HepG2 (cell line): ENCODE results near the gene UNC5A. TPM values are rescaled to one million over a fixed set of nuclear protein-coding genes. Genes with fewer than 3 reads are reported as not detected.

Source experiments
- ATAC-seq: fragments of 200-7000 bp; cut with Tn5 transposase; 3 replicates; pipeline ENCODE4 v1.9.1; 2020; ENCODE audit warnings: mild to moderate bottlenecking, moderate library complexity
- BruUV-seq: library from RNA; stranded (reverse); fragments of 400-500 nt; replicated peaks from 2 replicates; lab custom pipeline; 2021; lab: Mats Ljungman, UMichigan
- CTCF ChIA-PET: fragments of 300-600 bp; formaldehyde crosslinking; extraction: SDS; loops from one replicate; lab custom pipeline; 2021; ENCODE audit warnings: low total read pairs, inconsistent platforms, low intra/inter-chr PET ratio; lab: Yijun Ruan, JAX
- POLR2A ChIA-PET: fragments of 350-600 bp; sonication (Branson Sonifier 250); formaldehyde crosslinking; loops from one replicate; lab custom pipeline; 2020; ENCODE audit warnings: antibody characterized with exemption, inconsistent platforms; lab: Yijun Ruan, JAX
- DNase-seq: peaks from one replicate; pipeline ENCODE4 v3.0.0-alpha.2; 2015; ENCODE audit warnings: low spot score
- FAIRE-seq: peaks from 3 replicates; lab custom pipeline; 2011; peaks lifted over from hg19 to GRCh38; lab: Jason Lieb, UNC
- H2AFZ ChIP-seq: one replicate; pipeline ENCODE4 v1.6.1; 2011; ENCODE audit warnings: low read length, inconsistent platforms
- H3K27ac ChIP-seq: fragments of 300-600 bp; 3 replicates; pipeline ENCODE4 v1.8.0; 2011; ENCODE audit warnings: mixed run types, mild to moderate bottlenecking, mixed read lengths, low read length, inconsistent platforms; ENCODE audit not compliant: insufficient read depth; ENCODE audit errors: extremely low read length
- H3K27me3 ChIP-seq, 2 experiments: fragments of 200-600 bp in 1 of 2; 2 replicates in 1 of 2; 3 replicates in 1 of 2; pipeline versions ENCODE4 v1.6.0 to v1.8.0; 2011; ENCODE audit warnings: low read length in 2 of 2, mild to moderate bottlenecking in 2 of 2, moderate library complexity in 2 of 2, inconsistent platforms in 1 of 2; ENCODE audit not compliant: insufficient read depth in 2 of 2, control insufficient read depth in 1 of 2
- H3K36me3 ChIP-seq, 2 experiments: fragments of 200-600 bp in 1 of 2; replicated peaks in 1 of 2; 2 replicates in 1 of 2; 3 replicates in 1 of 2; pipeline versions ENCODE4 v1.5.1 to v1.8.0; 2011; ENCODE audit warnings: low read length in 2 of 2, inconsistent platforms in 1 of 2; ENCODE audit not compliant: insufficient read depth in 2 of 2, control insufficient read depth in 1 of 2
- H3K4me1 ChIP-seq: 2 replicates; pipeline ENCODE4 v1.5.1; 2012; ENCODE audit warnings: low read length, inconsistent platforms; ENCODE audit not compliant: insufficient read depth
- H3K4me2 ChIP-seq: 2 replicates; pipeline ENCODE4 v1.6.0; 2011; ENCODE audit warnings: low read depth, low read length, inconsistent platforms
- H3K4me3 ChIP-seq, 3 experiments: fragments of 200-600 bp in 1 of 3; sonication (generic), shearing (Covaris generic) in 1 of 3; replicated peaks in 1 of 3; 2 replicates each; pipeline ENCODE4 v1.5.1; 2011 to 2016; ENCODE audit warnings: low read length in 3 of 3, inconsistent platforms in 2 of 3, low read depth in 2 of 3, mild to moderate bottlenecking in 2 of 3, control low read depth in 1 of 3, mixed read lengths in 1 of 3; ENCODE audit not compliant: insufficient read depth in 1 of 3
- H3K79me2 ChIP-seq: one replicate; pipeline ENCODE4 v1.6.1; 2011; ENCODE audit warnings: low read length, inconsistent platforms; ENCODE audit not compliant: insufficient read depth
- H3K9ac ChIP-seq: 2 replicates; pipeline ENCODE4 v1.6.0; 2011; ENCODE audit warnings: mild to moderate bottlenecking, low read depth, low read length, inconsistent platforms; ENCODE audit not compliant: insufficient read depth
- H3K9me3 ChIP-seq: 2 replicates; pipeline ENCODE4 v1.5.1; 2012; ENCODE audit warnings: mild to moderate bottlenecking, low read length
- H4K20me1 ChIP-seq: 2 replicates; pipeline ENCODE4 v1.6.0; 2011; ENCODE audit warnings: inconsistent platforms, mild to moderate bottlenecking, low read length, moderate library complexity; ENCODE audit not compliant: insufficient read depth
- AGO2 ChIP-seq: fragments of 200-400 bp; formaldehyde crosslinking; optimal IDR thresholded peaks from 2 replicates; pipeline ENCODE3; 2017; ENCODE audit warnings: mild to moderate bottlenecking, low read depth, low read length, moderate library complexity
- ASH2L ChIP-seq: fragments of 300-600, 200-600 bp; sonication (generic); IDR thresholded peaks from 2 replicates; pipeline ENCODE4 v1.7.0; 2017; ENCODE audit warnings: low read depth, mild to moderate bottlenecking, moderate library complexity, mixed read lengths, low read length; ENCODE audit not compliant: insufficient read length
- NFATC3 ChIP-seq: sonication (generic); formaldehyde crosslinking; IDR thresholded peaks from 2 replicates; pipeline ENCODE4 v1.5.1; 2020; ENCODE audit warnings: mild to moderate bottlenecking, missing genetic modification reagents
- NRL ChIP-seq: sonication (generic); formaldehyde crosslinking; IDR thresholded peaks from 2 replicates; pipeline ENCODE4 v1.5.0; 2020; ENCODE audit warnings: missing genetic modification reagents, mild to moderate bottlenecking, moderate library complexity, borderline replicate concordance
- RBM39 ChIP-seq: fragments of 200-400 bp; formaldehyde crosslinking; IDR thresholded peaks from one replicate; pipeline ENCODE4 v1.6.1; 2018; ENCODE audit warnings: antibody characterized with exemption, mild to moderate bottlenecking, low read depth, low read length; ENCODE audit not compliant: poor library complexity, severe bottlenecking
- ZBTB39 ChIP-seq: sonication (generic); formaldehyde crosslinking; IDR thresholded peaks from 2 replicates; pipeline ENCODE4 v1.5.0; 2020; ENCODE audit warnings: missing genetic modification reagents
- ZNF556 ChIP-seq: sonication (generic); formaldehyde crosslinking; IDR thresholded peaks from 2 replicates; pipeline ENCODE4 v1.4.0; 2020; ENCODE audit warnings: mild to moderate bottlenecking, missing genetic modification reagents, borderline replicate concordance
- ZNF660 ChIP-seq: sonication (generic); formaldehyde crosslinking; IDR thresholded peaks from 2 replicates; pipeline ENCODE4 v1.5.1; 2020; ENCODE audit warnings: mild to moderate bottlenecking, low read depth, missing genetic modification reagents, borderline replicate concordance
- ZNF770 ChIP-seq: sonication (generic); formaldehyde crosslinking; IDR thresholded peaks from 2 replicates; pipeline ENCODE4 v1.5.0; 2020; ENCODE audit warnings: mild to moderate bottlenecking, missing genetic modification reagents
- WGBS: methylation state at CpG from one replicate; pipeline ENCODE4 v1.1.6; 2017; ENCODE audit warnings: low lambda C conversion rate; 5-methylcytosine and 5-hydroxymethylcytosine counted together
- in situ Hi-C: cut with HindIII; loops from 2 replicates; pipeline ENCODE4 v1.10.0; 2017; ENCODE audit warnings: low pct_unique_long_range_greater_than_20kb; ENCODE audit not compliant: extremely low pct_ligation_motif_present
- intact Hi-C: fragments of 100-400 bp; cut with micrococcal nuclease; formaldehyde crosslinking; loops from one replicate; pipeline ENCODE4 v1.10.0; 2022; ENCODE audit not compliant: unreplicated experiment
- polyA plus RNA-seq, 8 experiments: library from polyadenylated mRNA; depleted of rRNA in 3 of 8; stranded (reverse) in 7 of 8; unstranded in 1 of 8; fragments of >200 nt; fragmentation: Illumina TruSeq in 4 of 8; extraction: Trizol in 4 of 8; gene quantifications; 2 replicates each; pipeline versions ENCODE4 v1.2.1 to v1.2.3, GENCODE V29; 2011 to 2016; ENCODE audit warnings: low read depth in 4 of 8, missing spikeins in 1 of 8, mixed read lengths in 1 of 8; ENCODE audit not compliant: insufficient read depth in 1 of 8
- total RNA-seq, 5 experiments: library from RNA; depleted of rRNA; stranded (reverse); fragments of >200 nt; fragmentation: Illumina TruSeq; extraction: Trizol; gene quantifications; 2 replicates each; pipeline ENCODE4 v1.2.3, GENCODE V29; 2016; ENCODE audit warnings: low read depth in 1 of 5

Gene UNC5A
- total and polyA plus RNA-seq, 2 of the 13 experiments (the other 11 are each of a cell fraction or from before 2014, with no cell fraction given) = not detected

- Histone ChIP-seq H3K79me2 (no peaks in the 10 kb centered on the region), H2AFZ (no peak overlapping the region), H3K4me1 (no peaks in the 10 kb centered on the region), H3K4me3 (no peak overlapping the region), H4K20me1 (no peaks in the 10 kb centered on the region), H3K27ac (no peak overlapping the region), H3K36me3 (no peaks in the 10 kb centered on the region), H3K4me2 (no peak overlapping the region), H3K9me3 (no peaks in the 10 kb centered on the region; the same call in 1 of the 2 replicates), H3K27me3 (peaks cover 3 to 43% of the 10 kb centered on the region in 2 experiments; a peak in 4 of 5 replicates), H3K9ac (no peak overlapping the region)
- POLR2A ChIA-PET = no interaction called here
- TF ChIP-seq ASH2L = no peak
- TF ChIP-seq ZNF556 = no peak
- no peak for TF ChIP-seq ZNF770
- ATAC-seq (no peak), FAIRE-seq (no peak), DNase-seq (no peak)
- no TSS peak for BruUV-seq
- whole genome bisulfite sequencing = 36% methylated on average over 9 of the region's 9 CpGs
- CTCF ChIA-PET = no interaction called here
- intact Hi-C loops = no loop called here
- in situ Hi-C loops = no loop called here
These were observed 40.4 kb upstream of the UNC5A start for GRCh38 chr5:176769911-176770310.

- 65% methylated on average over 8 of the region's 8 CpGs for WGBS
- no peak for TF ChIP-seq ZBTB39 (CRISPR knock-in tag)
- no peak for TF ChIP-seq RBM39
- no peak for TF ChIP-seq ZNF660 (CRISPR knock-in tag)
- no peak for TF ChIP-seq AGO2
- no peak for TF ChIP-seq NFATC3 (CRISPR knock-in tag)
- no peak for TF ChIP-seq NRL
These were observed 39.9 kb upstream of the UNC5A start for GRCh38 chr5:176770431-176770830.

More at GRCh38 chr5:176770431-176770830, 39.9 kb upstream of the UNC5A start:
- Histone ChIP-seq H3K36me3 (no peaks in the 10 kb centered on the region), H4K20me1 (no peaks in the 10 kb centered on the region), H3K4me3 (no peak overlapping the region), H3K9ac (no peak overlapping the region), H3K9me3 (no peaks in the 10 kb centered on the region; the same call in 1 of the 2 replicates), H2AFZ (no peak overlapping the region), H3K4me2 (no peak overlapping the region), H3K4me1 (no peaks in the 10 kb centered on the region), H3K27me3 (peaks cover 3 to 48% of the 10 kb centered on the region in 2 experiments; a peak in 4 of 5 replicates), H3K27ac (no peak overlapping the region), H3K79me2 (no peaks in the 10 kb centered on the region)
- no TSS peak for BruUV-seq
- intact Hi-C loops = no loop called here
- POLR2A ChIA-PET = no interaction called here
- CTCF ChIA-PET = no interaction called here
- ATAC-seq = no peak
- DNase-seq = no peak
- in situ Hi-C loops = no loop called here
- FAIRE-seq = no peak
